ENCODE results near the gene PDSS2. TPM values are rescaled to one million over a fixed set of nuclear protein-coding genes. Genes with fewer than 3 reads are reported as not detected.

PDSS2 gene
- polyA plus RNA-seq, 1 donor from 2014 or later: 4.6 TPM

GRCh38 chr6:107272246-107272645, 187.1 kb downstream of the PDSS2 start:
- Histone ChIP-seq H4K20me1 (ENCODE audit: insufficient read depth) (no peaks in the 10 kb centered on the region), H3K9ac (ENCODE audit: low read length) (no peak overlapping the region), H2AFZ (ENCODE audit: low read depth, low read length) (no peak overlapping the region), H3K9me3 (ENCODE audit: low read length) (no peaks in the 10 kb centered on the region), H3K4me3 (ENCODE audit: low read length) (no peak overlapping the region), H3K27ac (ENCODE audit: low read length) (no peak overlapping the region), H3K36me3 (ENCODE audit: insufficient read depth, low read length) (no peaks in the 10 kb centered on the region), H3K4me2 (ENCODE audit: low read length) (no peak overlapping the region), H3K9me2 (ENCODE audit: insufficient read depth, low read length) (no peaks in the 10 kb centered on the region), H3K27me3 (ENCODE audit: insufficient read depth, low read depth, low read length) (no peaks in the 10 kb centered on the region), H3F3A (ENCODE audit: insufficient read depth, low read length, poor library complexity, severe bottlenecking) (no peaks in the 10 kb centered on the region), H3K79me2 (replicated peaks; ENCODE audit: insufficient read depth, low read length) (no peaks in the 10 kb centered on the region)
- no peak for TF ChIP-seq TAF1 (IDR thresholded peaks at IDR 0.05; ENCODE audit: low read depth)

GRCh38 chr6:107271208-107271790, 188.1 kb downstream of the PDSS2 start:
- no peak for TF ChIP-seq TAF1 (IDR thresholded peaks at IDR 0.05; ENCODE audit: low read depth)
- no peak for TF ChIP-seq MXI1 (conservative IDR thresholded peaks at IDR 0.05; ENCODE audit: poor library complexity, severe bottlenecking)
- TF ChIP-seq CTCF (IDR thresholded peaks at IDR 0.05; ENCODE audit: poor library complexity, severe bottlenecking): no peak
- no peak for TF ChIP-seq SMC3 (conservative IDR thresholded peaks at IDR 0.05; ENCODE audit: poor library complexity)
- no peak for TF ChIP-seq RAD21 (conservative IDR thresholded peaks at IDR 0.05)
- TF ChIP-seq EZH2 (IDR thresholded peaks at IDR 0.05; ENCODE audit: borderline replicate concordance, insufficient read depth, low read length, poor library complexity, severe bottlenecking): no peak
- no peak for TF ChIP-seq POLR2AphosphoS5 (IDR thresholded peaks at IDR 0.05)
- no peak for TF ChIP-seq REST (IDR thresholded peaks at IDR 0.05; ENCODE audit: borderline replicate concordance)
- no peak for TF ChIP-seq EP300 (conservative IDR thresholded peaks at IDR 0.05; ENCODE audit: poor library complexity, severe bottlenecking)
- no peak overlapping the region for H3K4me3 ChIP-seq (ENCODE audit: low read length)
- H3K4me2 ChIP-seq (ENCODE audit: low read length): no peak overlapping the region
- no peaks in the 10 kb centered on the region for H3K27me3 ChIP-seq (ENCODE audit: insufficient read depth, low read depth, low read length)
- H3K27ac ChIP-seq (ENCODE audit: low read length): no peak overlapping the region
- no peaks in the 10 kb centered on the region for H3K79me2 ChIP-seq (replicated peaks; ENCODE audit: insufficient read depth, low read length)
- no peaks in the 10 kb centered on the region for H3K9me3 ChIP-seq (ENCODE audit: low read length)
- no peak overlapping the region for H3K9ac ChIP-seq (ENCODE audit: low read length)
- H2AFZ ChIP-seq (ENCODE audit: low read depth, low read length): no peak overlapping the region
- H3K36me3 ChIP-seq (ENCODE audit: insufficient read depth, low read length): no peaks in the 10 kb centered on the region
- H3K9me2 ChIP-seq (ENCODE audit: insufficient read depth, low read length): no peaks in the 10 kb centered on the region
- no peaks in the 10 kb centered on the region for H4K20me1 ChIP-seq (ENCODE audit: insufficient read depth)
- no peaks in the 10 kb centered on the region for H3F3A ChIP-seq (ENCODE audit: insufficient read depth, low read length, poor library complexity, severe bottlenecking)
